ENCODE data around the gene ARRDC5. TPM values are rescaled to one million over a fixed set of nuclear protein-coding genes. Genes with fewer than 3 reads are reported as not detected.

The ARRDC5 gene
- total RNA-seq, 1 donor from 2014 or later = not detected

DNA sequence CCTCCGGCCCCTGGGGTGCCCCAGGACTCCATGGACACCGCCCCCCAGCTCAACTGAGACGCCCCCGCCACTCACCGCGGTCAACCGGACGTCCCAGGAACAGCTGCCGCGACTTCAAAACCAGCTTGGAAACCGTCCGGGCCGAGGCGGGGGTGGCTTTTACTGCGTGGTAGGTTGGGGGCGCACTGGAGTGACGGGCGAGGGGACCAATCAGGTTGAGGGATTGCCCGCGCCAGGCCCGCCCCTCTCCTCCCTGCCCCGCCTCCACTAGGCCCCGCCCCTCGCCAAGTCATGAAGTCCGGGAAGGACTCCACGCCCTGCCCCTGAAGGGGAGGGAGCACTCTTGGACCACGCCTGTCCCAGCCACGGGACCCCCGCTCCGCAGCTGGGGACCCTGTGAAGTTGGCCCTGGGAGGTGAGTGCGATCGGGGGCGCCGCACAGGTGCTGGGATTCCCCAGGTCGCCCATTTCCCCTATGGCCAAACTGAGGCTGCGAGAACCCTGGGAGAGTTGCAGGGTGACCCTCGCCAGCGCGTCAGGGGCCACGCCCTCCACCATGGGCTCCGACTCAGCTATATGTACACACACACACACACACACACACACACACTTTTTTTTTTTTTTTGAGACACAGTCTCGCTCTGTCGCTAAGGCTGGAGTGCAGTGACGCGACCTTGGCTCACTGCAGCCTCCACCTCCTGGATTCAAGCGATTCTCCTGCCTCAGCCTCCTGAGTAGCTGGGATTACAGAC is 35.0 kb downstream of the ARRDC5 start, which contains the start of gene PLIN3:
Gene PLIN3 (minus strand): TSS at position 134 of the 752 bp plus-strand sequence. CDS start 6,273 bp downstream, outside the sequence.
- Histone ChIP-seq H3K9me3 (ENCODE audit: low read depth) (no peaks in the 10 kb centered on the region), H3K4me1 (no peaks in the 10 kb centered on the region), H3F3A (ENCODE audit: low read depth) (peaks cover 5% of the 10 kb centered on the region), H3K79me2 (ENCODE audit: low read depth) (peaks cover 39% of the 10 kb centered on the region), H2AFZ (replicated peaks) (peak within 1 kb of the TSS; percentile 89), H3K4me2 (peak within 1 kb of the TSS; percentile 85), H3K9ac (peak within 1 kb of the TSS; percentile 69), H4K20me1 (ENCODE audit: low read depth) (peaks cover 28% of the 10 kb centered on the region), H3K27me3 (no peaks in the 10 kb centered on the region), H3K36me3 (no peaks in the 10 kb centered on the region), H3K4me3 (peak within 1 kb of the TSS; percentile 97), H3K27ac (no peak within 1 kb of the TSS)
- peak within 1 kb of the TSS; percentile 42 for H3K27ac Mint-ChIP-seq
- no peaks in the 10 kb centered on the region for H3K9me3 Mint-ChIP-seq
- H3K36me3 Mint-ChIP-seq = no peaks in the 10 kb centered on the region
- peak; percentile 95 for DNase-seq (ENCODE audit: low spot score)
- TF ChIP-seq, protein P1, sequence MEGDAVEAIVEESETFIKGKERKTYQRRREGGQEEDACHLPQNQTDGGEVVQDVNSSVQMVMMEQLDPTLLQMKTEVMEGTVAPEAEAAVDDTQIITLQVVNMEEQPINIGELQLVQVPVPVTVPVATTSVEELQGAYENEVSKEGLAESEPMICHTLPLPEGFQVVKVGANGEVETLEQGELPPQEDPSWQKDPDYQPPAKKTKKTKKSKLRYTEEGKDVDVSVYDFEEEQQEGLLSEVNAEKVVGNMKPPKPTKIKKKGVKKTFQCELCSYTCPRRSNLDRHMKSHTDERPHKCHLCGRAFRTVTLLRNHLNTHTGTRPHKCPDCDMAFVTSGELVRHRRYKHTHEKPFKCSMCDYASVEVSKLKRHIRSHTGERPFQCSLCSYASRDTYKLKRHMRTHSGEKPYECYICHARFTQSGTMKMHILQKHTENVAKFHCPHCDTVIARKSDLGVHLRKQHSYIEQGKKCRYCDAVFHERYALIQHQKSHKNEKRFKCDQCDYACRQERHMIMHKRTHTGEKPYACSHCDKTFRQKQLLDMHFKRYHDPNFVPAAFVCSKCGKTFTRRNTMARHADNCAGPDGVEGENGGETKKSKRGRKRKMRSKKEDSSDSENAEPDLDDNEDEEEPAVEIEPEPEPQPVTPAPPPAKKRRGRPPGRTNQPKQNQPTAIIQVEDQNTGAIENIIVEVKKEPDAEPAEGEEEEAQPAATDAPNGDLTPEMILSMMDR (IDR thresholded peaks at IDR 0.05) = no peak
- TF ChIP-seq EZH2phosphoT487 (IDR thresholded peaks at IDR 0.05) = no peak
- no peak for TF ChIP-seq EZH2 (IDR thresholded peaks at IDR 0.05)
- H3K4me3 Mint-ChIP-seq = peak within 1 kb of the TSS; percentile 88
- H3K4me1 Mint-ChIP-seq = peaks cover 14% of the 10 kb centered on the region
- H3K27me3 Mint-ChIP-seq (ENCODE audit: insufficient read depth, low read depth) = peaks cover 11% of the 10 kb centered on the region

DNA sequence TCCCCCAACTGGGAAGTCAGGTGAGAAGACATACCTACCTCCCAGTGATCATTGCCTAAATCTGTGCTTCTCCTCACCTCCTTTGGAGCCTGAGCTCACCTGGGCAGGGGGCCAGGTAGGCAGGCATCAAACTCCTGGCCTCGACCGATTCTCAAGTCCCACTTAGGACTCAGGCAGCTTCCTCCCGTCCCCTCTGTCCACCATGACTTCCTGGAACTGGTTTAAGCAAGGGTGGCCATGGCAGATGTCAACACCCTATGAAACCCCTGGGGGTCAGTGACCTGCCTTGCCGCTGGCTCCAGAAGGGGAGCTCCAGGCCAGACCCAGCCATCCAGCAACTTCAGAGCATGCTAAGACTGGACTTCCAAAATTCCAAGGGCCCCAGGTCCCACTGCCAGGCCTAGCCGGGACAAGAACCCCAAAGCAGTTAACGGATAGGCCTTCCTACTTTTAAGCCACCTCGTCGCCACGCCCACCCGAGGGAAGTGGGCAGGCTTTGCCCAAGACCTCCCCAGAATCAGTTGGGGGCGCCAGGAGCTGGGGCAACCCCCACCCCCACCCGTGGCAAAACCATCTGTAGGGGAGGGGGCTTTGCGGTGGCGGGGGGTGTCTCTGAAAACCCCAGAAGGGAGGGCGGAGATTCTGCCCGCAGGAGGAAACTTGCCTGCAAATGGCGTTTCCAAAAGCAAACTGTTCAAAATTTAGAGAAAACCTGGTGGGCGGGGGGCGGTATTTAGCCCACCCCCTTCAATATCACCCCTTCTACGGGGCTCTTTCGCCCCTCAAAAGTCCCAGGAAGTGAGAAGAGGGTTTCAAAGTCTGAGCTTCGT is 35.9 kb downstream of the ARRDC5 start:
- peak overlapping the region; percentile 42 for H3K27ac Mint-ChIP-seq
- peaks cover 10% of the 10 kb centered on the region for H3K27me3 Mint-ChIP-seq (ENCODE audit: insufficient read depth, low read depth)
- H3K9me3 Mint-ChIP-seq = no peaks in the 10 kb centered on the region
- H3K4me3 ChIP-seq = peak overlapping the region; percentile 97
- H3K4me1 Mint-ChIP-seq = peaks cover 14% of the 10 kb centered on the region
- peak overlapping the region; percentile 85 for H3K4me2 ChIP-seq
- H3F3A ChIP-seq (ENCODE audit: low read depth) = peaks cover 5% of the 10 kb centered on the region
- H2AFZ ChIP-seq (replicated peaks) = peak overlapping the region; percentile 73
- peaks cover 45% of the 10 kb centered on the region for H3K79me2 ChIP-seq (ENCODE audit: low read depth)
- peaks cover 33% of the 10 kb centered on the region for H4K20me1 ChIP-seq (ENCODE audit: low read depth)
- H3K36me3 ChIP-seq = no peaks in the 10 kb centered on the region
- TF ChIP-seq, protein P1 (IDR thresholded peaks at IDR 0.05) = no peak
- TF ChIP-seq EZH2 (IDR thresholded peaks at IDR 0.05) = no peak
- no peak for TF ChIP-seq EZH2phosphoT487 (IDR thresholded peaks at IDR 0.05)
- peak overlapping the region; percentile 69 for H3K9ac ChIP-seq
- DNase-seq (ENCODE audit: low spot score) = peak; percentile 80
- H3K27ac ChIP-seq = no peak overlapping the region
- no peaks in the 10 kb centered on the region for H3K9me3 ChIP-seq (ENCODE audit: low read depth)
- H3K36me3 Mint-ChIP-seq = no peaks in the 10 kb centered on the region
- H3K4me1 ChIP-seq = no peaks in the 10 kb centered on the region
- H3K4me3 Mint-ChIP-seq = peak overlapping the region; percentile 88
- no peaks in the 10 kb centered on the region for H3K27me3 ChIP-seq

DNA sequence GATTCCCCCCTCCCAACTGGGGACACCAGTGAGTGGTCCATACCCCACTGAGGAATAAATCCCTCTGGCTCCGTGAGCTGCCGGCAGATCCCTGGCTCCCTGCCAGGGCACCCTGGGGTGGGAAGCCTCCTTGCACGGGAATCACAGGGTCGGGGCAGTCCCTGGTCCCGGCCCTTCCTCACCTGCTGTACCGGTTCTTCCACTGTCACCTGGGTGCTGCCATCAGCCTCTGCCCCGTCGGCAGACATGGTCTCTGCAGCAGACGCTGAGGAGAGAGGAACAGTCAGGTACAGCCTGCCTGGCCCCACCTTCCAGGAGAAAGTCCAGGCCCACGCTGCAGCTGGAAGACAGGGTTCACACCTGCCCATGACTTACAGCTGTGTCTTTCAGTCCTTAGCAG is 41.5 kb downstream of the ARRDC5 start:
- Histone ChIP-seq H3K9ac (no peak overlapping the region), H4K20me1 (ENCODE audit: low read depth) (peaks cover 28% of the 10 kb centered on the region), H3K36me3 (no peaks in the 10 kb centered on the region)

More for the DNA sequence above, 41.5 kb downstream of the ARRDC5 start:
- Mint-ChIP-seq H3K27ac (no peak overlapping the region), H3K36me3 (peaks cover 3% of the 10 kb centered on the region), H3K27me3 (ENCODE audit: insufficient read depth, low read depth) (no peaks in the 10 kb centered on the region), H3K9me3 (no peaks in the 10 kb centered on the region), H3K4me1 (no peaks in the 10 kb centered on the region), H3K4me3 (no peak overlapping the region)
- no peak for DNase-seq (ENCODE audit: low spot score)
- Histone ChIP-seq H3K9me3 (ENCODE audit: low read depth) (no peaks in the 10 kb centered on the region), H3K27ac (no peak overlapping the region), H3K27me3 (no peaks in the 10 kb centered on the region), H3K4me2 (no peak overlapping the region), H3K79me2 (ENCODE audit: low read depth) (peaks cover 33% of the 10 kb centered on the region), H3K4me1 (no peaks in the 10 kb centered on the region), H2AFZ (replicated peaks) (no peak overlapping the region), H3F3A (ENCODE audit: low read depth) (no peaks in the 10 kb centered on the region), H3K4me3 (no peak overlapping the region)
- TF ChIP-seq EZH2 (IDR thresholded peaks at IDR 0.05) (no peak), EZH2phosphoT487 (IDR thresholded peaks at IDR 0.05) (no peak)
- TF ChIP-seq, protein P1 (IDR thresholded peaks at IDR 0.05) = no peak

Data from neural progenitor cell (in vitro differentiated cells).